Posterior cingulate gyrus (tissue), 11 donors: Measurements from ENCODE around the gene TMEM106B.
"Not testable (repeated sequence)": the region's sequence is repeated elsewhere in the genome, so short reads cannot be mapped to it uniquely, and the experiment has no call there.

Experiments
- DNase-seq, 10 donors: peaks; one replicate each; pipeline versions ENCODE4 v3.0.0 to v3.0.0-alpha.2; 2020 to 2021; ENCODE audit warnings: mixed read lengths in 3 of 10
- intact Hi-C: fragments of 100-400 bp; cut with DNase I; formaldehyde crosslinking; loops from one replicate; pipeline ENCODE4 v1.15.1; 2023

Gene TMEM106B

DNA sequence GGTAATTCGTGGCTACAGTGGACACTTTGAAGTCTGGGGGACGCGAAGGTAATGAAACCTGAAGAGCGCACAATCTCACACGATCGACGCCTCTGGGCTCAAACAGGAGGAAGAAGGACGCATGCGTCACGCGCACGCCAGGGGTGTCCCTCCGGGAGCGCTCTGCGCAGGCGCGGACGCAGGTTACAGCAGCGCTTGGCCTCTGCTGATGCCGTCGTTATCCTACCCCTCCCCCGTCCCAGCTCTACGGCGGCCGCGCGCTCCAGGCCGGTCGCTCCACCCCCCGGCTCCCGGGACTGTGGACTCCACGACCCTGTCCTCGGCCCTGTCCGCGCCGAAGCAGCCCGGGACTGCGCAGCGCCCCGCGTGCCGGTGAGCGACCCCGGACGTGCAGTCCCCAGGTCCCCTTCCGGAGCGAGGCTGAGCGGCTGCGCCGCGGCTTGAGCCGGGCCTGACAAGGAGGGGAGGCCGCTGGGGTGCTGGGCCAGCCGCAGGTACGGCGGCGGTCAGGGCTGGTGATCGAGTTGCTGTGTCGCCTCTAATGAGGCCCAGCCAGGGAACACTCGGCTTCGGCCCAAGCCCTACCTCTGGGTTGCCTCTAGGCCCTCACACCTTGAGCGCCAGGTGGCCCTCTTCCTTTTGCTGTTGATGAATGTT is at the start of gene TMEM106B:
Gene TMEM106B, plus strand, starts transcription at position 241 of the 657 bp plus-strand sequence. CDS start 3,517 bp downstream, outside the sequence.
- intact Hi-C loops, result no loop called here

GRCh38 chr7:12162415-12163113 is 48.5 kb upstream of the TMEM106B start:
- DNase-seq, result no peak
- intact Hi-C loops, result no loop called here

More for the DNA sequence above, at the start of gene TMEM106B:
- DNase-seq, result peak; percentile 92 to 99 (median 94)

- intact Hi-C loops, DNase-seq: not testable (repeated sequence)
Observed at GRCh38 chr7:12168065-12168464, 43.0 kb upstream of the TMEM106B start.

- peak in 1 of 10 donors; percentile 76 for DNase-seq
- intact Hi-C loops, result not testable (repeated sequence)
Observed at GRCh38 chr7:12169981-12170820, 40.9 kb upstream of the TMEM106B start.

DNA sequence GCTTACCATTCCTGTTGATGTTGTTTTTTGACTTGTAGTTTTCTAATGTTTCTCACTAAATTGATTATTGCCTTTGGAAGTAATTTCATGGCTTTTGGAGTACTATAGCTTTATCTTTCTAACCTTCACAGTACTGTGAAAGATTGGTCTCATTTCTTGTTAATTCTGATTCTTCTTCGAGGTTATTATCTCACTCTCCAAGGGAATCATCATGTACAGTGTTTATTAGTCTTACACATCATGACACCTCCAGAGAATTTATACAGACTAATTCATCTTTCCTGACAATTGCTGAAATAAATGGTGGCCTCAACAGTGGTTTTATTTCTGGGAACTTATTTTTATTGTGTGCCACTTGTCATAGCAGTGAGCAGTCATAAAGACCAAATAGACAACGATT is 37.4 kb upstream of the TMEM106B start:
- intact Hi-C loops, result no loop called here
- DNase-seq, result no peak

GRCh38 chr7:12174931-12175330 is 36.2 kb upstream of the TMEM106B start:
- DNase-seq, result no peak
- intact Hi-C loops, result no loop called here

- no peak for DNase-seq
- intact Hi-C loops, result no loop called here
Observed at GRCh38 chr7:12178317-12178716, 32.8 kb upstream of the TMEM106B start.

DNA sequence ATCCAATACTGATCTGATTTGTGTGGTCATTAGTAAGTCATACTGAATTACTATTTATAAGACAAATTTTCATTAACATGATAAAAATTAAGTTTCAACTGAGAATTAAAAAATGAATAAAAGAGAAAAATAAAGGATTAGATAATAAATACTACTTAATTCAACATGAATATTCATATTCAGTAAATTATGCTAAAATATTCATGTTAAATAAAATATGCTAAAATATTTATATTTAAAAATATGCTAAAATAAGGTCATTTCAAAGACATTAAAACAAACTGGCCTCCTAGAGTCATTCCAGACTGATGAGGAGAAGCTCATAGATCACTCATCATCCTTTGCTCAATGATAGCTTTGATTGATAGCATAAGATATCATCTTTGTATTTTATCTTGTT is 16.7 kb upstream of the TMEM106B start:
- intact Hi-C loops, result no loop called here
- DNase-seq, result no peak

GRCh38 chr7:12196386-12196785 is 14.7 kb upstream of the TMEM106B start:
- no peak for DNase-seq
- intact Hi-C loops, result no loop called here

DNA sequence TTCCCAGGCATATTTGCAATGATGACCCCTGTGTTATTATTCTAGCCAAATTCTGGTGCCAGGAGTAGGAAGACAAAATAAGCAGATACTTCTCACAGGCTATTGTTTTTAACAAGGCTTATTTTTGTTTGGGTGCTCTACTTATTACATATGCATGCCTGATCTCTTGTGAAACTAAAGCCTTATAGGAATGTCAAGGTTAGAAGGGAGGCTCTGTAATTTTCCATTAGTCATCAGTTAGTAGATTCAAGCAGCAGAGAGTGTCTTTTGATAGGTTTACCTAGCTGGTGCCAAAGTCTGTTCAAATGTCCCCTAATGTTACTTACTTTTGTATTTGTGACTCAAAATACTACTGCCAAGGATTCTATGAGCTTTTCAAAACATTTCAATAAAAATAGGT is 11.7 kb upstream of the TMEM106B start:
- intact Hi-C loops, result no loop called here
- DNase-seq, result no peak

DNA sequence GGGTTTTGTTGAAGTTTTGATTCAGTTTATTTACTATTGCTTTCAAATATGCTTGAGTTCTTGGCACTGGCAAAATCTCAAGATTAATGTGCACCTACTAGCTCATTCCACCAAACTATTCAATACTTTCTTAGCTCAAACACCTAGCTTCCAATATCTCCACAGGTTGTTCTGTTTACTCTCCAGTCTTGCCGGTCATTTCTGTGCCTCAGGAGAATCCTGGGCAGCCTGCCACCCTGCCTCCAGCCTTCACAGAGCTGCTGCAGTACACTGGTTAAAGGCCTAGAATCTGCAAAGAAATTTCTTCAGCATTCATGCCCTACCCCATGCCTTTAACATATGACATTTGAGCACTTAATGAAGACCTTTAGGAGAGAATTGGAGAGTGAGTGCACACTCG is 4.0 kb upstream of the TMEM106B start:
- intact Hi-C loops, result no loop called here
- no peak for DNase-seq

DNA sequence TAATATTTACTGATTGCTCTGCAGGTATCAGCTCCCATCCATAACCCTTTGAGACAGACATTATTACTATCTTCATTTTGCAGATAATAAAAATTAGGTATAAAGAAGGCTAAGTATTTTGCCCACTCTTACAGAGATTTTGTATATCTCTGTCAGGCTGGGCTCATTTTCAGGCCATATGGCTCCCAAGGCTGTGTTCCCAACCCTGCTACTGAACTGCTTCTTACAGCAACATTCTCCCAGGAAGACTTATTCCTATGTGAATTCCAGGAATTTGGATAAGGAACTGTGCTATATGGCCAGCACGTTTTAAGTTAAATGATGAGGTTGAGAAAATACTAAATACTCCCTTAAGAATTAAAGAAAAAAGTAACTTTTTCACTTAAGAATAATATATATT is 1.9 kb upstream of the TMEM106B start:
- DNase-seq, result no peak

DNA sequence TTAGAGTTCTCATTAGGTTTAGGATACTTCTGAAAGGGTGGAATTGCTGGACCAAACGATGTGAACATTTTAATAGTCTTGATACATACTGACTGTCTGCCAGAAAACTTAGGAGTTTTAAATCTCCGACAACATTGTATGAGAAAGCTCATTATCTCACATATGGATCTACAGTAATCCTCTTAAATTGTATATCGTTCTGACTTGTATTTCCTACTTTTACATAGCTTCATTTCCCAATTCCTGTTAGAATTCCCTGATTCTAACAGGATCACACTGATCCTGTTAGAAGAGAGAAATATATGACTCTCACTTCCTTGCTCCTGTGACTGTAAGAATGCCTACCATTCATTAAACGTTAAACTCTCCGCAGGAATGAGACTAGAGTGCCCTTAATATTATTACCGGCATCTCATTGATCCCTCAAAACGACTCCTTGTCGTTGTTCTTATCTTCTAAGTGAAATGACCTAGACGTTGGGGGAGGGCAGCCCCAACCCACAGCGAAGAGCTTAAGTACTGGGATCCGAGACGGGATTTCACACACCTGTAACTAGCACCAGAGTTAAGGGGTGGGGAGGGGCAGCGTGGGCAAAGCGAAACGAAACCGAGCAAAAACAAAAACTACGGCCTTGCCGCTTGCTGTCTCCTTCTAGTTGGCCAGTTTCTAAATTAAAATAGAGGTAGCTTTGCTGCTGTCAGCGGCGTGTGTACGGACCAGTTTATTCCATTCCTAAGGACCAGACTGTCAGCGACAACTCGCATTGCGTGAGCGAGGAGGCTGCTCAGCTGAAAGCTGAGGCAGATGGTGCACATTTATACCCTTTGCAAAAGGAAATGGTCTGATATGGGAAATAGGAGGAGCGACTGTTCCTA is 678 bp upstream of the TMEM106B start:
- DNase-seq, result peak in 7 of 10 donors; percentile 7 to 83 (median 26)
- intact Hi-C loops, result no loop called here

More for the DNA sequence above, 1.9 kb upstream of the TMEM106B start:
- intact Hi-C loops, result no loop called here

GRCh38 chr7:12211711-12212485 is 804 bp downstream of the TMEM106B start:
- DNase-seq, result no peak
- intact Hi-C loops, result no loop called here

DNA sequence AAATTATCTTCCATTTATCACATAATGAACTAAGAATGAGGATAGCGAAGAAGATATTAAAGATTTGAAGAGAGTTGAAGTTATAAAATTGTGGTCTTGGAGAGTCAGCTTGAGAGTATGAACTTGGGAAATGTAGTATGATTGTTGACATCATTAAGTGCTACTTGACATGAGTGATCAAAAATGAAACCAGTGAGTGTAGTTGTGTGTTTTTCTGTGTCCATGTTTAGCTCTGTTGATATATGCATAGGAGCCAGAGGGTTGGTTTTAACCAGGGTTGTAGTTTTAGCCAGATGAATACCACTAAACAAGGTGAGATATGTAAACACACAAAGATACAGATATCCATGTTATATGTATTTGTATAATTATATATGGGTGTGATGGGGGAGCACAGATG is 6.2 kb downstream of the TMEM106B start:
- no peak for DNase-seq
- intact Hi-C loops, result no loop called here

GRCh38 chr7:12220389-12221046 is 9.4 kb downstream of the TMEM106B start:
- no peak for DNase-seq
- intact Hi-C loops, result no loop called here

GRCh38 chr7:12221414-12221813 is 10.3 kb downstream of the TMEM106B start:
- no peak for DNase-seq
- intact Hi-C loops, result no loop called here

GRCh38 chr7:12222889-12223579 is 11.9 kb downstream of the TMEM106B start:
- intact Hi-C loops, result no loop called here

More at GRCh38 chr7:12222889-12223579, 11.9 kb downstream of the TMEM106B start:
- no peak for DNase-seq
